GM15510 (cell line): ENCODE measurements around the gene C1orf87.

Source experiments
- POLR2A ChIP-seq: IDR thresholded peaks from 3 replicates; pipeline ENCODE4 v1.6.1; 2011; ENCODE audit warnings: borderline replicate concordance; ENCODE audit not compliant: insufficient read length; ENCODE audit errors: extremely low read depth

C1orf87 gene

DNA sequence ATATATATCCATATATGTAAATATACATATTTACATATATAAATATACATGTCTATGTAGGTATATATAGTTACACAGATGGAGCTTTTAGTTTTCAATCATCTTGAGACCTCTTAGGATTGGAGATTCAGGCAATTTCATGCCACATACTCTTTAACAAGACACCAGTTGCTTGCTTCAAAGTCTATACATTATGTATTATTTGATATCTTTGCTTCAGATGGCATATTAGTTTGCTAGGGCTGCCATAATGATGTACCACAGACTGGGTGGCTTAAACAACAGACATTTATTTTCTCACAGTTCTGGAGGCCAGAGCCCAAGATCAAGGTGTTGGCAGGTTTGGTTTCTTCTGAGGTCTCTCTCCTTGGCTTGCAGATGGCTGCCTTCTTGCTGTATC is 14.1 kb upstream of the C1orf87 start:
- TF ChIP-seq POLR2A = no peak

DNA sequence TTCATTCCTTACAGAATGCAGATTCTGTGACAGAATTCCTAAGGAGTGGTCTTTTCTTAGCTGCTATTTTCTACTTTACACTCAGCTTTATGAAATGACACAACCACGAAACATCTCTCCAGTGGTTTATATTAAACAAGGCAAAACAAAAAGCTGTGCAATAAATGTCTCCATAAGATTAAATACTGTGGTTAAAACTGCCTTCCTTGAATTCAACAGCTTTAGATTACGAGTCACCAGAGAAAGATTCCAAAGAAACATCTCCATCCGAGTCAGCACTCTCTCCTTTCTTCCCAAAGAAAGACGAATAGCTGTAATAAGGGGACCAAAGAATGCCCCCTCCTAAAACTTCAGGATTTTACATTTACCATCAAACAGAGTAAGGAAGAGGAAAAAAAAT is 4.6 kb upstream of the C1orf87 start:
- no peak for TF ChIP-seq POLR2A

DNA sequence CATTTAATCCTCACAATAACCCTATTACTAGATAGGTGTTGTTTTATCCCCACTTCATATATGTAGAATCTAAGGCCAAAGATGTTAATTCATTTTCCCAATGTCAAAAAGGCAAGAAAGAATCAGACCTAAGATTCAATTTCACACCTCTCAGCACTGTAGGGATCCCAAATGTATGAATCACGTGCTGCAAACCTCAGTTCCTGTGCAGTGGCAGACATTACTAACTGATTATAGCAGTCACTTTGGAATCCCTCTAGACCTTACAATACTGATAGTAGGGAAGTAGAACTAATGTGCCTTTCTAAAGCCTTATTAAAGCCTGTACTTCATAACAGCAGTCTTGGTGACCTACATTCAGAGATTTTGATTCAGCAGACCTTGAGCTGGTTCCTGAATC is 2.3 kb downstream of the C1orf87 start:
- no peak for TF ChIP-seq POLR2A

DNA sequence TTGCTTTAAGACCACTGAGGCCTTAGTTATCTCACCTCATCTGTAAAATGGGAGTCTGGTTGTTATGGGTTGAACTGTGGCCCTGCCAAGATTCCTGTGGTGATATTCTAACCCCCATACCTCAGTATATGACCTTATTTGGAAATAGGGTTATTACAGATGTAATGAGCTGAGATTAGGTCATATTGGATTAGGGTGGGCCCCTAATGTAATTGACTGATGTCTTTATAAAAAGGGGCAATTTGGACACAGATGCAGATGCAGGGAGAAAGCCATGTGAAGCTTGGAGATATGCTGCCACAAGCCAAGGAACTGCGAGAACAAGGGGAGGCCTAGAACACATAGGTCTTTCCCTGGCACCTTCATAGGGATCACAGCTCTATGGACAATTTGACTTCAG is 3.9 kb downstream of the C1orf87 start:
- TF ChIP-seq POLR2A = no peak

DNA sequence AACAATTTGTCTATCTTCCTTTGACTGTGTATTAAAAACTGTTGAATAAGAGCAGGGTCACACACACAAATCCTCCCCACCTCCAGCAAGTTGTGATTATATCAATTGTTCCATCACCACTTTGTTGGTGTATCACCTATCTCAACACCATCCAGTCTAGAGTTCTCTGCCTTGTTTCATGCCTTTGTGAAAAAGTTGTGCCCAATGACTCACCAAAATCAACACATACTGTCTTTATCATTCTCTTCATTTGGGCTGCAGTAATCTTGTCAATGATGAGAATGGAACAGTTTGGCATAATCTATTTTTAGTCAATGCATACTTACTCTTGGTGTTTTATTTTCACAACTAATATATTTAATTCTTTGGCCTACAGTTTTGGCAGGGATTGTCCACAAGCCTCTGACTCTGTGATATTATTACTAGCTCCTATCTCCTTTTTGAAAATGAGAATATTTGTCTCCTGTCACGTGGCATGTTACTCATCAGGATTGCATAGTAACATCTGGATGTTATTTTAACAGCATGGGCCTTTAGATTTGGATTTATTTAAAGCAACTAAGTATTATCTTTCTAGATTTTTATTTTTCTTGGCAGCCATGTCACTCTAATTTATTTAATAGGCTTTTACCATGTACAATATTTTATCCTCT is 5.1 kb downstream of the C1orf87 start:
- TF ChIP-seq POLR2A = no peak

DNA sequence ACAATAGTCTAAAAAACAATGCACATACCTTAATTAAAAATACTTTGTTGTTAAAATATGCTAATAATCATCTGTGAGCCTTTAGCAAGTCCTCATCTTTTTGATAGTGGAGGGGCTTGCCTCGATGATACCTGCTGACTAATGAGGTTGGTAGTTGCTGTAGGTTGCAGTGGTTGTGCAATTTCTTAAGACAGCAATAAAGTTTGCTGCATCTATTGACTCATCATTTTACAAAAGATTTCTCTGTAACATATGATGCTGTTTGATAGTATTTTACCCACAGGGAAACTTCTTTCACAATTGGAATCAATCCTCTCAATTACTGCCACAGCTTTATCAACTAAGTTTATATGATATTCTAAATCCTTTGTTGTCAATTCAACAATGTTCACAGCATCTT is 7.6 kb downstream of the C1orf87 start:
- TF ChIP-seq POLR2A = no peak

DNA sequence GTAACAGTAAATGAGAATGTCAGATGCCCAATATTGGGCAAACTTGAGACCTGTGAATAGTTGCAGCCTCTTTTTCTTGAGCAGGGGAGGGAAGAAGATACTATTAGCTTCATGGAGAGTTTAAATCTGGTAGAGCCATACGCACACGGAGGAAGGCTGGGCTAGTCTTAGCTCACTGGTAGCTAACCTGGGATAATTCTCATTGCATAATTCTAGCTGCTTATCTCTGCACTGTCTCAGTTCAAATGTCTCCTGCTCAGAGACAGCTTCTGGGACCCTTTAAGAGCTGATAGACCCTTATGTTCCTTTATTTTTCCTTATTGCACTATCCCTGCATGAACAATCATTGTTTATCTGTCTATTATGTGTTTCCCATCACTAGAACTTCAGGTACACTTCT is 8.4 kb downstream of the C1orf87 start:
- TF ChIP-seq POLR2A = no peak

DNA sequence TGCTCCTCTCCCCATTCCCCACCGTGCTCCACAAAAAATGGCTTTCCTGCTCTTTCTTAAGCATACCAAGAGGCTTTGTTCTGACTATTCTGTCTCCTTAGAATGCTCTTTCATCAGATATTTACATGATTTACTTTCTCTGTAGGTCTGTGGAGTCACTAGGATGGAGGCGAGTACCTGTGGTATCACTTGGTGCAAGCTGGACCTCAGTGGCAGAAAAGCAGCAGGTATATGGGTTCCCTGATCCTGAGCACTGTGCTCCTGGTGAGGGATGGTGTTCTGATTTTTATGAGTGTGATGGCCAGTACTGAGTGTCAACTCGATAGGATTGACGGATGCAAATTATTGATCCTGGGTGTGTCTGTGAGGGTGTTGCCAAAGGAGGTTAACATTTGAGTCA is 10.0 kb downstream of the C1orf87 start:
- no peak for TF ChIP-seq POLR2A

DNA sequence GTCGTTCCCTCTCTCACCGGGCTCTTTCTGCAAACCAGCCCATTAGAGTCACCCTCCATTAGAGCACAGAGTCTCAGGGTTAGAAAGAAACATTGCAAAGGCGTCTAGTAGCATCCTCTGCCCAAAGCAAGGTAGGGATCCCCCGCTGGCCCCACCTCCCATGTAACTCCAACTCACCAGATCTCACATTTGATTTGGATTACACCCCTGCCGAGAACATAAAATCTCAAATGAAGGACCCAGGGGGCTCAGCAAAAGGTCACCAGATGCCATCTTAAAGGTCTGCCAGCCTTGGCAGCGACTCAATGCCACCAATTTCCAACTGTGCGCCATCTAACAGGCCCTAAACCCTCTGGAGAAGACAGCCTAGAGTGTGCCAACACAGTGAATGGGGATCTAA is 14.1 kb downstream of the C1orf87 start:
- TF ChIP-seq POLR2A = no peak

DNA sequence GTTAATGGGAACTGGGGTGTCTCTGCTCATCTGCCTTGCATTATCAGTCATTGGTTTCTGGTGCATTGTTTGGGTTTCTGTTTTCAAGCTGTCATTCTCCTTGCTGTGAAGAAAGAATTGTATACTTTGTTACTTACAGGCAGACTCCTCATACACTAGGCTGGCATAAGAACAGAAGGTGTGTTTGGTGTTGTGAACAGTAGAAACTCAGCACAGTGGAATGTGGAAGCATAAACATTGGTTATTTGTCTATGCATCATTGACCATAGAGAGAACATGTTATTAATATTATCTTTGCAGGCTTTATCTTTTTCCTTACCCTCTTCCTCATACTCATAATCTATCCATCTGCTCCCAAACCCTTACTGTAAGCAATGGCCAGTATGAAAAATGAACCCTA is 18.2 kb downstream of the C1orf87 start:
- TF ChIP-seq POLR2A = no peak

DNA sequence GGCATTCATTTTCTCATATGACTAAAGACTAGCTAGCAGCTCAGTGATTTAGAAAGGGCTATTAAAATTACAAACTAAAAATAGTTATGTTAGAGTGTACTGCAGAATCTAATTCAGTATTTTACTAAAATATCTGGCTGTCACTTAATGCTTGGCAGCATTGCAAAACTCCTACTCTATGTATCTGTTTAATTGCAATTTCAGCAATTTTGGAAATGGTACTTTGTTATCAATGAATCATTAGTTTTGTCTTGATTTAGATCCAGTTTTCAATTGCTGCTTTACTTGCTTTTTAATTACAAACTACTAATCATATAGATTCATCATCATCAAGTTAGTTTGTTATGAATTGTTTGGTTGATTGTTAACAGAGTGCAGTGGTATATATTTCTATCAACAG is 19.2 kb downstream of the C1orf87 start:
- TF ChIP-seq POLR2A = no peak

DNA sequence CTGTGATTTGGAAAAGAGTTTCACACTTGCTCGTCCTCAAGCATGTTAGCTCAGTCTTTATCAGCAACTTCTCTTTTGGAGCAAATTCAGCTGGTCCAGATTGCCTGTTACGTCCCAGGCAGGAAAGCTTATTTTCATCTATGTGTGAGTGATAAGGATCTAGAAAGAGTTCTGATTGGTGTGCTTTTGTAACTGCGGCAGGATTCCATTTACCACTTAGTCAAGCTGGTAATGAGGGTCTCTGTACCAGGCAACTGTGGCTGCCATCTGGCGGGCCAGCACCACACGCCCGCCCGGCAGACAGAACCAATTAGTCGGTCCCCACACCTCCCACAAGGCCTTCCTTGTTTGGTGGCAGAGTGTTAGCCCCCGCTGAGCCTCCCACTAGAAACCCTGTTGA is 21.0 kb downstream of the C1orf87 start:
- no peak for TF ChIP-seq POLR2A

DNA sequence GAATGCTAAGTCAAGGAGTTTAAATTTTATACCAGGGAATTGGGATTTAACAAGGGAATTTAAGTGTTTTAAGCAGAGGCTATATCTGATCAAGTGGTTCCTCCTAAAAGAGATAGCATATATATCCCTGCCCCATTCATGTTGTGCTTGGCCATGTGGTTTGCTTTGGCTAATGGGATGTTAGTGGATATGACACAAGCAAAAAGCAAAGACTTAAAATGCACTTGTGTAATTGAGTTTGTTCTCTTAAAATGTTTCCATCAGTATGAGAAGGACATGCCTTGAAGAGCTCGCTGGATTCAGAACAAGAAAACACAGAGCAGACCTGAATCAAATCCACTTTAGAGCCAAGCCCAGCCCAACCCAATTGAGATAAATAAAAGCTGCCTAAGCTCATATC is 22.4 kb downstream of the C1orf87 start:
- no peak for TF ChIP-seq POLR2A

DNA sequence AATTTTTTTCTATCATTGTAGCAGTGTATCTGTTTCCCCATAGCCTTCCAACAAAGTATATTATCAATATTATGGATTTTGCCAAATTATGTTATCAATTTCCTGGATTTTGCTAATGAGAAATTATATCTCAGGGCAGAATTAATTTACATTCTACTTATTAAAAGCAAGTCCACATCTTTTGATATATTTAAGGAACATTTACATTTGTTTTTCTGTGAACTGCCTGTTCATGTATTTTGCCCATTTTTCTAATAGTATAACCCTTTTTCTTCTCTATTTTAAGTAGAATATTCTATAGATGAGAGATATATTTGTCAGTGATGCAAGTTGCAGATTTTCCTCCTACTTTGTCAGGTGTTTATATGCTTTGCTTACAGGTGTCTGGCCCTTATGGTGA is 24.4 kb downstream of the C1orf87 start:
- no peak for TF ChIP-seq POLR2A

DNA sequence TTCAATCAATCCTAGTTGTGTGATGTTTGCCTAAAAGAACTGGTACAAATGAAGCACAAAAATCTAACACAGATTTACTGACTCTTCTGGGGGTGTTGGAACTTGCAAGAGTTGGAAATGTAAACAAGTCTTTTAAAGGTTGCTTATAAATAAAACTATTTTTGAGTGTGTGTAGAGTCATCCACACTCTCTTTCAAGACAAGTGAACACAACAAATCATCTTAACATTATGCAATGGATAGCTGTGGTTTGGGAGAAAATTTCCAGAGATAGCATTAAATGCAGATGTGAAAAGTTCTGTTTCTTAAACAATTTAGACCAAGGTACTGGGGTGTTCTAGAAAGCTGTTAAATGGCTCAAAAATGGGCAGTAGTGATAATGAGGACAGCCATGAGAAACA is 28.7 kb downstream of the C1orf87 start:
- TF ChIP-seq POLR2A = no peak

DNA sequence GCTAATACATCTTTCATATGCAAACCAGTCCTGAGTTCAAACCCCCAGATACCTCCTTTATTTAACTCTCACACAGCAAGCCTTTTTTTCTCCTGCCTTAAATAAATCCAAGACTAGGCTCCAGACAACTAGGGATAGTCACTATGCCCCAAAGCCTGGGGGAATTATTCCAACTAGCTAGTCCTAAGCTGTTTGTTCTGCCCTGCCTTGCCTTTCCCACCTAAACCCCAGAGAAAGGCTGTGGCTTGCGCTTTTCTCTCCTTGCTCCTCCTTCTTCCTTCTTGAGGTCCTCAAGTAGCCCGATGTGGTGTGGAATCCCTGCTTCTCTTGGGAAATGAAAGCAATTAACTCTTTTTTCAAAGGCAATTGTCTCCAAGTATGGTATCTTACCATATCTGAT is 31.8 kb downstream of the C1orf87 start:
- no peak for TF ChIP-seq POLR2A

DNA sequence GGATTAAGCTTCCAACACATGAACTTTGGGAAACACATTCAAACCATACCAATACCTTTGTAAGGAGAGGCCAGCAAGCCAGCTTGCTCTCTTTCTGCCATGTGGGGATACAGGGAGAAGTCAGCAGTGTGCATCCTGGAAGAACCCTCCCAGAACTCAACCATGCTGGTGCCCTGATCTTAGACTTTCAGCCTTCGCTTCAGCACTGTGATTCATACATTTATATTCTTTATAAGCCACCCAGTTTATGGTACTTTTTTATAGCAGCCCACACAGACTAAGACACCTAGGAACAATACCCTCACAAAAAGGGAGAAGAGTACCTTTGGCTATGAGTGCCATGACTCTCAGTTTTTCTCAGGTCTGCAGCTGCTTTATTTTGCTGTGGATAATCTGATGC is 35.9 kb downstream of the C1orf87 start:
- no peak for TF ChIP-seq POLR2A
